Liver (tissue), 9 donors: ENCODE data around the gene NOD1. TPM values are rescaled to one million over a fixed set of nuclear protein-coding genes. Genes with fewer than 3 reads are reported as not detected.

ENCODE experiments used
- DNase-seq: peaks from one replicate; pipeline ENCODE4 v3.0.0-alpha.2; 2017; ENCODE audit warnings: low spot score
- H3K27ac ChIP-seq, 2 donors: one replicate each; pipeline ENCODE4 v1.7.0; 2013; ENCODE audit warnings: inconsistent platforms in 2 of 2, low read length in 2 of 2, control low read depth in 1 of 2, low read depth in 1 of 2, mild to moderate bottlenecking in 1 of 2
- H3K27me3 ChIP-seq, 4 donors: one replicate each; pipeline versions ENCODE4 v1.6.1 to v1.7.0; 2013; ENCODE audit warnings: low read length in 3 of 4, inconsistent platforms in 1 of 4, mild to moderate bottlenecking in 1 of 4, moderate library complexity in 1 of 4; ENCODE audit not compliant: control insufficient read depth in 4 of 4, insufficient read depth in 4 of 4
- H3K36me3 ChIP-seq, 4 donors: one replicate each; pipeline versions ENCODE4 v1.6.1 to v1.7.0; 2013; ENCODE audit warnings: low read length in 3 of 4, mild to moderate bottlenecking in 3 of 4, low read depth in 1 of 4, moderate library complexity in 1 of 4; ENCODE audit not compliant: control insufficient read depth in 4 of 4, insufficient read depth in 3 of 4
- H3K4me1 ChIP-seq, 4 donors: one replicate each; pipeline versions ENCODE4 v1.6.1 to v1.7.0; 2013; ENCODE audit warnings: low read length in 3 of 4, mild to moderate bottlenecking in 3 of 4, moderate library complexity in 1 of 4; ENCODE audit not compliant: control insufficient read depth in 4 of 4, insufficient read depth in 4 of 4
- H3K4me3 ChIP-seq, 3 donors: one replicate each; pipeline versions ENCODE4 v1.6.1 to v1.7.0; 2013; ENCODE audit warnings: low read length in 3 of 3, control low read depth in 1 of 3, low read depth in 1 of 3, mild to moderate bottlenecking in 1 of 3
- H3K9ac ChIP-seq, 2 donors: one replicate each; pipeline ENCODE4 v1.7.0; 2013; ENCODE audit warnings: low read length in 2 of 2, mild to moderate bottlenecking in 2 of 2, moderate library complexity in 2 of 2, control low read depth in 1 of 2, low read depth in 1 of 2
- H3K9me3 ChIP-seq, 4 donors: one replicate each; pipeline versions ENCODE4 v1.6.1 to v1.7.0; 2013; ENCODE audit warnings: low read length in 3 of 4; ENCODE audit not compliant: control insufficient read depth in 4 of 4
- CTCF ChIP-seq: fragments of 150-350 bp; IDR thresholded peaks from 2 replicates; pipeline ENCODE4 v1.5.1; 2017; ENCODE audit warnings: improper control_type of control experiment, low read depth, low read length; ENCODE audit not compliant: missing input control
- EGR1 ChIP-seq, 2 donors: IDR thresholded peaks; 2 replicates each; pipeline ENCODE4 v1.6.1; 2016 to 2018; ENCODE audit warnings: antibody characterized with exemption in 2 of 2, low read depth in 2 of 2
- FOXA1 ChIP-seq: IDR thresholded peaks from 2 replicates; pipeline ENCODE4 v1.6.1; 2016; ENCODE audit warnings: antibody characterized with exemption
- FOXA2 ChIP-seq: IDR thresholded peaks from 2 replicates; pipeline ENCODE4 v1.6.1; 2016; ENCODE audit warnings: antibody characterized with exemption
- GABPA ChIP-seq, 2 donors: IDR thresholded peaks in 1 of 2; conservative IDR thresholded peaks in 1 of 2; 2 replicates each; pipeline ENCODE4 v1.6.1; 2016; ENCODE audit warnings: antibody characterized with exemption in 2 of 2, mild to moderate bottlenecking in 1 of 2, moderate library complexity in 1 of 2
- HNF4A ChIP-seq, 2 donors: conservative IDR thresholded peaks; 2 replicates each; pipeline ENCODE4 v1.6.1; 2016; ENCODE audit warnings: antibody characterized with exemption in 2 of 2, mild to moderate bottlenecking in 2 of 2
- HNF4G ChIP-seq: IDR thresholded peaks from 2 replicates; pipeline ENCODE4 v1.6.1; 2016; ENCODE audit warnings: antibody characterized with exemption
- JUND ChIP-seq, 2 donors: IDR thresholded peaks; 2 replicates each; pipeline ENCODE4 v1.6.1; 2016; ENCODE audit warnings: antibody characterized with exemption in 2 of 2
- MAX ChIP-seq: IDR thresholded peaks from 2 replicates; pipeline ENCODE4 v1.6.1; 2016; ENCODE audit warnings: antibody characterized with exemption
- NR2F2 ChIP-seq: IDR thresholded peaks from 2 replicates; pipeline ENCODE4 v1.6.1; 2016; ENCODE audit warnings: antibody characterized with exemption
- RAD21 ChIP-seq, 2 donors: IDR thresholded peaks; 2 replicates each; pipeline ENCODE4 v1.6.1; 2016; ENCODE audit warnings: antibody characterized with exemption in 2 of 2, mild to moderate bottlenecking in 2 of 2
- RXRA ChIP-seq, 2 donors: IDR thresholded peaks; 2 replicates each; pipeline ENCODE4 v1.6.1; 2017 to 2018; ENCODE audit warnings: antibody characterized with exemption in 2 of 2, mild to moderate bottlenecking in 1 of 2
- SP1 ChIP-seq: IDR thresholded peaks from 2 replicates; pipeline ENCODE4 v1.6.1; 2018; ENCODE audit warnings: antibody characterized with exemption, mild to moderate bottlenecking
- TAF1 ChIP-seq: conservative IDR thresholded peaks from 2 replicates; pipeline ENCODE4 v1.6.1; 2016; ENCODE audit warnings: antibody characterized with exemption, mild to moderate bottlenecking
- YY1 ChIP-seq: IDR thresholded peaks from 2 replicates; pipeline ENCODE4 v1.6.1; 2016; ENCODE audit warnings: antibody characterized with exemption, mild to moderate bottlenecking
- WGBS: extraction: QIAGEN DNeasy Blood & Tissue Kit; methylation state at CpG from one replicate; pipeline ENCODE4 v1.1.7; 2013; 5-methylcytosine and 5-hydroxymethylcytosine counted together
- polyA plus RNA-seq, 2 donors: library from polyadenylated mRNA; stranded (reverse) in 1 of 2; unstranded in 1 of 2; fragments of 200-250 nt in 1 of 2; fragments of >200 nt in 1 of 2; fragmentation: Nextera tagmentation in 1 of 2; extraction: Ambion mirVana in 1 of 2; gene quantifications; one replicate each; pipeline versions ENCODE4 v1.2.1 to v1.2.3, GENCODE V29; 2013 to 2015
- total RNA-seq, 2 donors: library from RNA; depleted of rRNA; stranded (reverse); fragments of >200 nt; gene quantifications; one replicate each; pipeline ENCODE4 v1.2.3, GENCODE V29; 2014
- TF ChIP-seq, protein P1 (sequence below): IDR thresholded peaks from 2 replicates; pipeline ENCODE4 v1.6.1; 2016; ENCODE audit warnings: antibody characterized with exemption, mild to moderate bottlenecking
- TF ChIP-seq, protein P2 (sequence below): IDR thresholded peaks from 2 replicates; pipeline ENCODE4 v1.6.1; 2016; ENCODE audit warnings: antibody characterized with exemption
- donor health status: healthy.
- donor health status: healthy.
- donor health status: healthy.
- donor health status: healthy.
- donor health status: healthy.

The NOD1 gene
- total and polyA plus RNA-seq, 4 donors = 1.7 to 3.5 (median 2.0) TPM

DNA sequence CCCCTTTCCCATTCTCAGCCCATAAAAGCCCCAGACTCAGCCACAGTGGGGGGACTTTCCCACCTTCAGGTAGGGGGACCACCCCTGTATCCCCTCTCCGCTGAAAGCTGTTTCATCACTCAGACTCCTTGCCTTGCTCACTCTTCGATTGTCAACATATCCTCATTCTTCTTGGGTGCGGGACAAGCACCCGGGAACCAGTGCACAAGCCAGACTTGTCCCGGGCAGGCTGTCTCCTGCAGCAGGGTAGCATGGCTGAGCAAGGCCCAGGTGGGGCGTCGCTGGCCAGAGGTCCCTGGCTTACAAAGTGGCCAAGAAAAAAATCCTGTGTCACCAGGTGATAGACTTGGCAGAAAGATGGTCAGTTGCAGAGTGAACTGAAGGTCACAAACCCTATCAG lies 64.7 kb downstream of the NOD1 start:
- WGBS = 96% methylated on average over 7 of the region's 7 CpGs
- H3K9me3 ChIP-seq = peaks cover 0 to 3% (median 0%) of the 10 kb centered on the region in 4 donors
- H3K9ac ChIP-seq = no peak overlapping the region
- no peak overlapping the region for H3K27ac ChIP-seq
- no peak overlapping the region for H3K4me3 ChIP-seq
- no peaks in the 10 kb centered on the region for H3K27me3 ChIP-seq
- no peak for DNase-seq
- H3K36me3 ChIP-seq = no peaks in the 10 kb centered on the region
- peaks cover 0 to 3% (median 0%) of the 10 kb centered on the region in 4 donors for H3K4me1 ChIP-seq
- TF ChIP-seq SP1 (no peak), FOXA1 (no peak), MAX (no peak), GABPA (IDR thresholded peaks at IDR 0.05 in 1 of 2, conservative IDR thresholded peaks at IDR 0.05 in 1 of 2) (no peak), EGR1 (IDR thresholded peaks at IDR 0.05; ENCODE audit: low read depth in 2 of 2) (no peak), TAF1 (no peak), RAD21 (IDR thresholded peaks at IDR 0.05) (no peak), HNF4G (no peak), RXRA (IDR thresholded peaks at IDR 0.05) (no peak), CTCF (no peak), HNF4A (conservative IDR thresholded peaks at IDR 0.05) (no peak), YY1 (no peak), NR2F2 (no peak), JUND (IDR thresholded peaks at IDR 0.05) (no peak), FOXA2 (no peak)
- TF ChIP-seq, protein P1, sequence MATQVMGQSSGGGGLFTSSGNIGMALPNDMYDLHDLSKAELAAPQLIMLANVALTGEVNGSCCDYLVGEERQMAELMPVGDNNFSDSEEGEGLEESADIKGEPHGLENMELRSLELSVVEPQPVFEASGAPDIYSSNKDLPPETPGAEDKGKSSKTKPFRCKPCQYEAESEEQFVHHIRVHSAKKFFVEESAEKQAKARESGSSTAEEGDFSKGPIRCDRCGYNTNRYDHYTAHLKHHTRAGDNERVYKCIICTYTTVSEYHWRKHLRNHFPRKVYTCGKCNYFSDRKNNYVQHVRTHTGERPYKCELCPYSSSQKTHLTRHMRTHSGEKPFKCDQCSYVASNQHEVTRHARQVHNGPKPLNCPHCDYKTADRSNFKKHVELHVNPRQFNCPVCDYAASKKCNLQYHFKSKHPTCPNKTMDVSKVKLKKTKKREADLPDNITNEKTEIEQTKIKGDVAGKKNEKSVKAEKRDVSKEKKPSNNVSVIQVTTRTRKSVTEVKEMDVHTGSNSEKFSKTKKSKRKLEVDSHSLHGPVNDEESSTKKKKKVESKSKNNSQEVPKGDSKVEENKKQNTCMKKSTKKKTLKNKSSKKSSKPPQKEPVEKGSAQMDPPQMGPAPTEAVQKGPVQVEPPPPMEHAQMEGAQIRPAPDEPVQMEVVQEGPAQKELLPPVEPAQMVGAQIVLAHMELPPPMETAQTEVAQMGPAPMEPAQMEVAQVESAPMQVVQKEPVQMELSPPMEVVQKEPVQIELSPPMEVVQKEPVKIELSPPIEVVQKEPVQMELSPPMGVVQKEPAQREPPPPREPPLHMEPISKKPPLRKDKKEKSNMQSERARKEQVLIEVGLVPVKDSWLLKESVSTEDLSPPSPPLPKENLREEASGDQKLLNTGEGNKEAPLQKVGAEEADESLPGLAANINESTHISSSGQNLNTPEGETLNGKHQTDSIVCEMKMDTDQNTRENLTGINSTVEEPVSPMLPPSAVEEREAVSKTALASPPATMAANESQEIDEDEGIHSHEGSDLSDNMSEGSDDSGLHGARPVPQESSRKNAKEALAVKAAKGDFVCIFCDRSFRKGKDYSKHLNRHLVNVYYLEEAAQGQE = no peak
- TF ChIP-seq, protein P2, sequence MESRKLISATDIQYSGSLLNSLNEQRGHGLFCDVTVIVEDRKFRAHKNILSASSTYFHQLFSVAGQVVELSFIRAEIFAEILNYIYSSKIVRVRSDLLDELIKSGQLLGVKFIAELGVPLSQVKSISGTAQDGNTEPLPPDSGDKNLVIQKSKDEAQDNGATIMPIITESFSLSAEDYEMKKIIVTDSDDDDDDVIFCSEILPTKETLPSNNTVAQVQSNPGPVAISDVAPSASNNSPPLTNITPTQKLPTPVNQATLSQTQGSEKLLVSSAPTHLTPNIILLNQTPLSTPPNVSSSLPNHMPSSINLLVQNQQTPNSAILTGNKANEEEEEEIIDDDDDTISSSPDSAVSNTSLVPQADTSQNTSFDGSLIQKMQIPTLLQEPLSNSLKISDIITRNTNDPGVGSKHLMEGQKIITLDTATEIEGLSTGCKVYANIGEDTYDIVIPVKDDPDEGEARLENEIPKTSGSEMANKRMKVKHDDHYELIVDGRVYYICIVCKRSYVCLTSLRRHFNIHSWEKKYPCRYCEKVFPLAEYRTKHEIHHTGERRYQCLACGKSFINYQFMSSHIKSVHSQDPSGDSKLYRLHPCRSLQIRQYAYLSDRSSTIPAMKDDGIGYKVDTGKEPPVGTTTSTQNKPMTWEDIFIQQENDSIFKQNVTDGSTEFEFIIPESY = no peak
